ENCODE data around the gene SCAMP4.

DNA sequence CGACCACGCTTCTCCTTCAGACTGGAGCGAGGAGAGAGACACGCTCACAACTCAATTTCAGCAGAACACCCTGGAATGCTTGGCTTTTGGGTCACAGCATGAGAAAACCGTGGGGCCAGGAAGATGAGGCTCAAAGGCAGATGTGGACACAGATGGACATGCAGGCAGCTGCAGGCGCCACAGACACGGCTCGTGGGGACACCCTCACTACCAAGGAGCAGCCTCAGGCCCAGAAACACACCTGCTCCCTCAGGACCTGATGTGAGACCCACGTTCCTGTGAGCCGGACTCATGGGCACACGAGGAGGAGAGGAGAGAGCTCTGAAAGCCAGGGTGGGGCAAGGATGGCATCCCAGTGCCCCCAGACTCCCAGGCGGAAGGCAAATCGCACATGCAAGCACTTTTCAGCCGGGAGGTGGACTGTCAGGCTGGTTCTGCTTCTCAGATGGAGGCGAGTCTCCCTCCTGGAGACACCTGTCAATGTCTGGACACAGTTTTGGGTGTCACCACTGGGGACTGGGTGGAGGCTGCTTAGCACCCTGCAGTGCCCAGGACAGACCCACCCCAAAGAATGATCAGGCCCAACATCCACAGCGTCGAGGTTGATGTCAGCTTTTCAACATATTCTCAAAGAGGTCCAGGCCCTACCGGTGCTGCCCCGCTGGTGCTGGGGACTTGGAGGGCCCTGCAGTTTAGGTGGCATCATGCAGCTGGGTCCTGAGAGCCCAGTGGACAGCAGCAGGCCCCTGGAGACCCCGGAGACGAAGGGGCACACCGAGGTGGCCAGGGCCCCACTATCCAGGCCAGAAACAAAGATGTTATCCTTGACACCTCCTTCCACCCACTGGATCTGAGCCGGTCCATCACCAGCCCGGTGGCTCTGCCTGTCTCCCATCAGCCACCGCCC, 22.2 kb upstream of the SCAMP4 start:
- TF ChIP-seq, protein P1, sequence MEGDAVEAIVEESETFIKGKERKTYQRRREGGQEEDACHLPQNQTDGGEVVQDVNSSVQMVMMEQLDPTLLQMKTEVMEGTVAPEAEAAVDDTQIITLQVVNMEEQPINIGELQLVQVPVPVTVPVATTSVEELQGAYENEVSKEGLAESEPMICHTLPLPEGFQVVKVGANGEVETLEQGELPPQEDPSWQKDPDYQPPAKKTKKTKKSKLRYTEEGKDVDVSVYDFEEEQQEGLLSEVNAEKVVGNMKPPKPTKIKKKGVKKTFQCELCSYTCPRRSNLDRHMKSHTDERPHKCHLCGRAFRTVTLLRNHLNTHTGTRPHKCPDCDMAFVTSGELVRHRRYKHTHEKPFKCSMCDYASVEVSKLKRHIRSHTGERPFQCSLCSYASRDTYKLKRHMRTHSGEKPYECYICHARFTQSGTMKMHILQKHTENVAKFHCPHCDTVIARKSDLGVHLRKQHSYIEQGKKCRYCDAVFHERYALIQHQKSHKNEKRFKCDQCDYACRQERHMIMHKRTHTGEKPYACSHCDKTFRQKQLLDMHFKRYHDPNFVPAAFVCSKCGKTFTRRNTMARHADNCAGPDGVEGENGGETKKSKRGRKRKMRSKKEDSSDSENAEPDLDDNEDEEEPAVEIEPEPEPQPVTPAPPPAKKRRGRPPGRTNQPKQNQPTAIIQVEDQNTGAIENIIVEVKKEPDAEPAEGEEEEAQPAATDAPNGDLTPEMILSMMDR (IDR thresholded peaks at IDR 0.05; ENCODE audit: low read depth, low read length), result no peak
- TF ChIP-seq EZH2phosphoT487 (IDR thresholded peaks at IDR 0.05; ENCODE audit: low read depth), result no peak

All from OCI-LY3 (cell line).